ES-I3 (cell line): Measurements from ENCODE around the gene TMEM38B.
"Not testable (repeated sequence)": the region's sequence is repeated elsewhere in the genome, so short reads cannot be mapped to it uniquely, and the experiment has no call there.

Experiments used
- H3K36me3 ChIP-seq: 2 replicates; pipeline ENCODE4 v1.6.1; 2013; ENCODE audit warnings: mild to moderate bottlenecking, low read length, control low read depth, moderate library complexity; ENCODE audit not compliant: insufficient read depth
- H3K4me1 ChIP-seq: 2 replicates; pipeline ENCODE4 v1.6.1; 2013; ENCODE audit warnings: mild to moderate bottlenecking, control low read depth, low read length; ENCODE audit not compliant: insufficient read depth
- H3K9ac ChIP-seq: 2 replicates; pipeline ENCODE4 v1.6.1; 2013; ENCODE audit warnings: low read depth, mild to moderate bottlenecking, low read length, moderate library complexity
- H3K9me3 ChIP-seq: 2 replicates; pipeline ENCODE4 v1.6.1; 2013; ENCODE audit warnings: mild to moderate bottlenecking, low read length, moderate library complexity; ENCODE audit not compliant: control insufficient read depth, insufficient read depth

The TMEM38B gene

DNA sequence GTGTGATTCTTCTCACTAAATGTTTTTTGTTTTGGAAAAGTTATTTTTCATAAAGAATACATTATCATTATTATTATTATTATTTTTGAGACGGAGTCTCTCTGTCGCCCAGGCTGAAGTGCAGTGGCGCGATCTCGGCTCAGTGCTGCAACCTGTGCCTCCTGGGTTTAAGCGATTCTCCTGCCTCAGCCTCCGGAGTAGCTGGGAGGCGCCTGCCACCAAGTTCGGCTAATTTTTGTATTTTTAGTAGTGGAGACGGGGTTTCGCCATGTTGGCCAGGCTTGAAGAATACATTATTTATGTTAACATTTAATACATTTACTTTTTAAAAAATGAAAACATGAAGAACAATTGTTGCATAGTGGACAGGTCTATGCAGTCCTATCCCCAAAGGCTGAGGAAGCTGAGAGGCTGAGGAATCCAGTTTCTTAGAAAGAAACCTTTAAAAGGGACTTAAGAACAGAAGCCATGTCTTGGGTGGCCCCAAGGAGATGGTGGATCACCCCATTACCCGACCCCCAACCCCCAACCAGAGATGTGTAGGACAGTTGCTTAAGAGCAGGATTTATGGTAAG, 2.0 kb downstream of the TMEM38B start:
- Histone ChIP-seq H3K9me3 (no peaks in the 10 kb centered on the region), H3K36me3 (no peaks in the 10 kb centered on the region), H3K4me1 (no peaks in the 10 kb centered on the region), H3K9ac (no peak overlapping the region)

DNA sequence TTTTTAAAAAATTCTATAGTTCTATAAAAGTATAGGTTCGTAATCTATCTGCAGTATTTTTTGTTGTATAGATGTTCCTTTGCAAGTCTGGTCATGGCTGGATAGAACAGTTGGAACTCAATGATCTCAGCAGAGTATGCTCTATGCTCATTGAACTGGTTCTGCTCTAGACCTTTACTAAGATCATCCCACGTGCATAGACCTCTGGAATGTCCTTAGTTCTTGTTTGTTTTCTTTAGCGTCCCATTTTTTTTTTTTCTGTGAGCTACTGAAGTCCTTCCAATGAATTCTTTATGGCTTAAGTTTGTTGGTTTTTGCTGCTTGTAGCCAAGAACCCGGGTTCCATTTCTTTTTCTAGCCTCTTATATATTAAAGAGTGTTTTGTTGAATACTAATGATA, 3.5 kb downstream of the TMEM38B start:
- Histone ChIP-seq H3K4me1 (no peaks in the 10 kb centered on the region), H3K9ac (no peak overlapping the region), H3K9me3 (no peaks in the 10 kb centered on the region), H3K36me3 (no peaks in the 10 kb centered on the region)

DNA sequence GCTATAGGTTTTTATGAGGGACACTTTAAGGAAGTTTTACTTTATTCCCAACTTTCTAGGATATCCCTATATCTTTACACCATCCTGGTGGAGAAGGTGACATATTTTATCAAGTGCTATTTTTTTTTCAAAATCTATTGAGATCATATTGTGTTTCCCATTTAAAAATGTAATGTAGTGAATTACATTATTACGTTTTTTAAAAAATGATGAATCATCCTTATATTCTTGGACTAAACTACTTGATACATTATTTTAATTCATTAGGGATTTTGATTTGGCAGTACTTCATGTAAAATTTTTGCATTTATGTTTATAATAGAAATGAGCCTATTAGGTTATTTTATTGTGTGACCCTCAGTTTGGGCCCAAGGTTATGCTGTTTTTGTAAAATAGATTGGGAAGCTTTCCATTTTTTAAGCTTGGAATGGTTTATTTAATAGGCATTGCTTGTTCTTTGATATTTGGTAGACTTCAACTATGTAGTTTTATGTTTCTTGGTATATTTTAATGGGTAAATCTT, 4.1 kb downstream of the TMEM38B start:
- Histone ChIP-seq H3K36me3 (no peaks in the 10 kb centered on the region), H3K4me1 (no peaks in the 10 kb centered on the region)

DNA sequence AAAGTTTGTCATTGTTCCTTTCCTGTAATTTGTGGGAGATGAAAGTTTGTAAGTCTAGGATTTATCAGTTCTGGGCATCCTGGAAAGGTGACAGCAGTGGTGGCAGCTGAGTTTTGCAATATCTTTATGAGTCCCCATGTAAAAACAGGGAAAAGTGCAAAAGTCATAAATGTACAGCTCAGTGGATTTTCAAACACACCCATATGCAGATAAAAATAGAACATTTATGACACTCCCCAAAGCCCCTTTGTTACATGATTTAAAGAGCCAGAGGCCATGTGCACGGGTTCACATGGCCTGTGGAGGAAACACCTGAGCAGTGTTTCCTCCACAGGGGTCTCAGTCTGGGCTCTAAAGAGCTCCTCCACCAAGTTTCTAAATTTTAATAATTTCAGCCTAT, 6.3 kb downstream of the TMEM38B start:
- no peaks in the 10 kb centered on the region for H3K36me3 ChIP-seq
- no peak overlapping the region for H3K9ac ChIP-seq
- no peaks in the 10 kb centered on the region for H3K4me1 ChIP-seq
- no peaks in the 10 kb centered on the region for H3K9me3 ChIP-seq

More for the DNA sequence above, 4.1 kb downstream of the TMEM38B start:
- no peaks in the 10 kb centered on the region for H3K9me3 ChIP-seq
- no peak overlapping the region for H3K9ac ChIP-seq

DNA sequence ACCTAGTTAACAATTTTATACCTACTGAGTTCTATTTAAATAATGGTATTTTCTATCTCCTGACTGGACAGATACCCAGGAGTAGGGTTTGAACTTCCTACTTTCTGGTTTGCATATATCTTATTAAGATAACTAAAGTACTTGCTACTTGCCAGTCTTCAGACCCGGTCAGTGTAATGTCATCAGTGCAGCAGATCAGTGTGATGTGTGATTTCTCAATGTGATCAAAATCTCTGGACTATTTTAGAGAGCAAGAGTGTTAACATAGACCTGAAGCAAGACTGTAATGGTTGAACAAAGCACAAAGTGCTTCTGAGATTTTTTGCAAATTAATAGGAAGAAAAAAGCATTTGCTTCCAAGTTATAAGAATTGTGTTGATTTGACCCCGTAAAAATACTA, 6.8 kb downstream of the TMEM38B start:
- Histone ChIP-seq H3K9me3 (no peaks in the 10 kb centered on the region), H3K4me1 (no peaks in the 10 kb centered on the region), H3K9ac (no peak overlapping the region)

DNA sequence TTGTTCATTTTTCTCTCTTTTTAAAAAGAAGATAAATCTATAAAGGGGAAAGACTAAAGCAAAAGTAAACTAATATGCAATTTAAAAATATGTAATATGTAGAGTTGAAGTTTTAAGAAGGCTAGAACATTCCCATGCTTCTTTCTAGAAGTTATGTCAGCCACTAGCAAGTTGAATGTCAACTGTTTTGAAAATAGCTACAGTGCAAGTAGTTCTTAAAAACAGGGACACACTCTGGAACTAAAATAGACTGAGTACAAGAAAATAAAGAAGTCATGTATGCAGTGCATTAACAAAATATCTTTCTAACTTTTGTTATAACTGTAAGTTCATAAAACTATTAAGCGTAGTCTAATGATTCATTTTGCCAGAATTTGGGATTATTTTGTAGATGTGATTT, 7.9 kb downstream of the TMEM38B start:
- Histone ChIP-seq H3K4me1 (no peaks in the 10 kb centered on the region), H3K36me3 (no peaks in the 10 kb centered on the region)

More for the DNA sequence above, 6.8 kb downstream of the TMEM38B start:
- H3K36me3 ChIP-seq, result no peaks in the 10 kb centered on the region

DNA sequence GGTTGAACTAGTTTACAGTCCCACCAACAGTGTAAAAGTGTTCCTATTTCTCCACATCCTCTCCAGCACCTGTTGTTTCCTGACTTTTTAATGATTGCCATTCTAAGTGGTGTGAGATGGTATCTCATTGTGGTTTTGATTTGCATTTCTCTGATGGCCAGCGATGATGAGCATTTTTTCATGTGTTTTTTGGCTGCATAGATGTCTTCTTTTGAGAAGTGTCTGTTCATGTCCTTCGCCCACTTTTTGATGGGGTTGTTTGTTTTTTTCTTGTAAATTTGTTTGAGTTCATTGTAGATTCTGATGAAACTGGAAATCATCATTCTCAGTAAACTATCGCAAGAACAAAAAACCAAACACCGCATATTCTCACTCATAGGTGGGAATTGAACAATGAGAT, 9.3 kb downstream of the TMEM38B start:
- H3K9me3 ChIP-seq, H3K4me1 ChIP-seq, H3K9ac ChIP-seq, H3K36me3 ChIP-seq: not testable (repeated sequence)

More for the DNA sequence above, 7.9 kb downstream of the TMEM38B start:
- no peaks in the 10 kb centered on the region for H3K9me3 ChIP-seq
- no peak overlapping the region for H3K9ac ChIP-seq

DNA sequence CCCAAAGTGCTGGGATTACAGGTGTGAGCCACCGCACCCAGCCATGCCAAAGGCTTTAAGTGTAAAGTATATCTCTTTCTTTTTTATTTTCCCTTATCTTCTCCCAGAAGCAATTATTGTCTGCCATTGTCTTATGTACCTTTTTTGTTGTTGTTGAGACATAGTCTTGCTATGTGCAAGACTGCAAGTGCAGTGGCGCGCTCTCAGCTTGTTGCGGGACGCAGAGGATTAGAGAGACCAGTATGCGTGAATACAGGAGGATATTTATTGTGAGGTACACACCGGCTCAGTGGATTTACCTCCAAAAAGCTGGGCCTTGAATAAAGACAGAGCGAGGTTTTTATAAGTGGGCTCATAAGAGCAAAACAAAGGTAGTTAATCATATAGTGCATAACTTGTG, 11.8 kb downstream of the TMEM38B start:
- H3K9me3 ChIP-seq, result no peaks in the 10 kb centered on the region
- H3K9ac ChIP-seq, result no peak overlapping the region
- no peaks in the 10 kb centered on the region for H3K36me3 ChIP-seq
- H3K4me1 ChIP-seq, result no peaks in the 10 kb centered on the region

DNA sequence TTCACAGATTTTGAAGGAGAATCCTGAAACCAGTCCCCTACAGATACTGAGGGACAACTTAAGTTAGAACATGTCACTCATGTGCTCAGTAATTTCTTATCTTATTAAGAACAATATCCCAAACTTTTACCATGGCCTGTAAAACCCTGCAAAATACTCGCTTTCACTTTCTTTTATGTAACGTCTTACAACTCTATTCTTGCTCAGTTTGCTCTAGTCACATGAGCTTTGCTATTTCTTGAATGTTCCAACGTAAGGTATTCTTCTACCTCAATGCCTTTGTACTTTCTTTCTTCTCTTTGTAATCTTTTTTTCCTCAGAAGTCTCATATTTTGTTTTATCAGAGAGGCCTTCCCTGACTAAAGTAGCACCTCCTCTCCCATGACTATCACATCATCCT, 14.1 kb downstream of the TMEM38B start:
- Histone ChIP-seq H3K9ac (no peak overlapping the region), H3K4me1 (no peaks in the 10 kb centered on the region), H3K9me3 (no peaks in the 10 kb centered on the region), H3K36me3 (no peaks in the 10 kb centered on the region)

DNA sequence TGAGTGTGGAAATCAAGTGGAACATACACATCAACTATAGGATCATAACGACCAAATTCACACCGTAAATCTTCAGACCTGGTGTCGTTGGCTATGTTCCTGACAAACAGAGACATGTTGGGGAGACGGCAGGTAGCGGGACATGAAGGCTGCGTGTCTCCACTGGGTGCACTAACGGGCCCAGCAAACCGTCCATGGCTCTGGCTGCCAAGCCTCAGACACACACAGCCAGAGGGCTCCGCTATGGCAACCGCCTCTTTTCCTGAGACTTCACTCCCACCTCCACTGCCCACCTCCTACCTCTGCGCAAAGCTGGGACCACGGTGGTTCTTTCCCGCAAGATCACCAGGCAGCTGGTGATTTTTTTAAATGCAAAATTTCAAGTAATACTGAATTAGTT, 16.3 kb downstream of the TMEM38B start:
- Histone ChIP-seq H3K9ac (no peak overlapping the region), H3K36me3 (no peaks in the 10 kb centered on the region), H3K4me1 (no peaks in the 10 kb centered on the region), H3K9me3 (no peaks in the 10 kb centered on the region)

DNA sequence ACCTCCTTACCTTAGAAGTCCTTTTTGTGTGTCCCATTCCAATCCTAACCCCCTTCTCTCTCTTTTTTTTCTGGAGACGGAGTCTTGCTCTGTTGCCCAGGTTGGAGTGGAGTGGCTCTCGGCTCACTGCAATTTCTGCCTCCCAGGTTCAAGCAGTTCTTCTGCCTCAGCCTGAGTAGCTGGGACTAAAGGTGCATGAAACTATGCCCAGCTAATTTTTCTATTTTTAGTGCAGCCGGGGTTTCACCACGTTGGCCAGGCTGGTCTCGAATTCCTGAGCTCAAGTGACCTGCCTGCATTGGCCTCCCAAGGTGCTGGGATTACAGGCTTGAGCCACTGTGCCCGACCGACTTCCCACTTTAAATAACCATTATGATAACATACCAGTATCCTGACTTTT, 17.5 kb downstream of the TMEM38B start:
- H3K9me3 ChIP-seq, result no peaks in the 10 kb centered on the region
- H3K4me1 ChIP-seq, result no peaks in the 10 kb centered on the region
- H3K36me3 ChIP-seq, result no peaks in the 10 kb centered on the region

DNA sequence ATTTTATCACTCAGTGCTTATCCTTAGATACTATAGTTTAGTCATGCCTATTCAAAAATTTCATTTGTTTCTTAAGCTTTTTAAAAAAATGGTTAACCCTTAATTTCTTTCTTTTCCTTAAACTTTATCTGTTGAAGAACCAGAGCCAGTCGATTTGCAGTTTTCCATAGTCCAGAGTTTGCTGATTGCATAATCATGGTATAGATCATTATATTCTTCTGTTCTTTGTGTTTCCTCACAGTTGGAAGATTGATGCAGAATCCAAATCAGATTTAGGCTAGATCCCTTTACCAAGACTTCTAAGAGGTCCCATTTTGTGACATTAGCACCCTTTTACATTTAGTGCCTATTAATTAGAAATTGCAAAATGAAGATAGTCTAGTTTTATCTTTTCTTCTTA, 18.0 kb downstream of the TMEM38B start:
- Histone ChIP-seq H3K4me1 (no peaks in the 10 kb centered on the region), H3K9ac (no peak overlapping the region), H3K9me3 (no peaks in the 10 kb centered on the region), H3K36me3 (no peaks in the 10 kb centered on the region)

More for the DNA sequence above, 17.5 kb downstream of the TMEM38B start:
- no peak overlapping the region for H3K9ac ChIP-seq

DNA sequence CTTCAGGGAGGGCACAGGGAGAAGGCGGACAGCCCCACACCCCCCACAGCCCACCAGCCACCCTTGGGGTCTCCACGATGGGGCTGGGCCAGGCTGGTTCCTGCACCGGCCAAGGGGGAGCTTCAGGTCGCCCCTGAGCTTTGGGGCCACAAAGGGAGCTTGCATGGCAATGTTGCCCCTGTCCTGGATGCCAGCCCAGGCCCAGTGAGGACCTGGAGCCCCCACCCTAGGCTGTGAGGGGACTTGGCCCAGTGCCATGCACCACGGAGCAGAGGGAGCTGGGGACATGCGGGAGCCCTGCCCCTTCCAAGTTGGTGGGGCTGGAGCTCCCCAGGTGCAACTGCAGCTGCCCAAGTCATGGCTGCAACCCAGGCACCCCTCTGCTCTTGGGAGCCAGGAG, 18.4 kb downstream of the TMEM38B start:
- H3K4me1 ChIP-seq, result no peaks in the 10 kb centered on the region
- no peaks in the 10 kb centered on the region for H3K9me3 ChIP-seq
- H3K36me3 ChIP-seq, result no peaks in the 10 kb centered on the region
- H3K9ac ChIP-seq, result no peak overlapping the region

DNA sequence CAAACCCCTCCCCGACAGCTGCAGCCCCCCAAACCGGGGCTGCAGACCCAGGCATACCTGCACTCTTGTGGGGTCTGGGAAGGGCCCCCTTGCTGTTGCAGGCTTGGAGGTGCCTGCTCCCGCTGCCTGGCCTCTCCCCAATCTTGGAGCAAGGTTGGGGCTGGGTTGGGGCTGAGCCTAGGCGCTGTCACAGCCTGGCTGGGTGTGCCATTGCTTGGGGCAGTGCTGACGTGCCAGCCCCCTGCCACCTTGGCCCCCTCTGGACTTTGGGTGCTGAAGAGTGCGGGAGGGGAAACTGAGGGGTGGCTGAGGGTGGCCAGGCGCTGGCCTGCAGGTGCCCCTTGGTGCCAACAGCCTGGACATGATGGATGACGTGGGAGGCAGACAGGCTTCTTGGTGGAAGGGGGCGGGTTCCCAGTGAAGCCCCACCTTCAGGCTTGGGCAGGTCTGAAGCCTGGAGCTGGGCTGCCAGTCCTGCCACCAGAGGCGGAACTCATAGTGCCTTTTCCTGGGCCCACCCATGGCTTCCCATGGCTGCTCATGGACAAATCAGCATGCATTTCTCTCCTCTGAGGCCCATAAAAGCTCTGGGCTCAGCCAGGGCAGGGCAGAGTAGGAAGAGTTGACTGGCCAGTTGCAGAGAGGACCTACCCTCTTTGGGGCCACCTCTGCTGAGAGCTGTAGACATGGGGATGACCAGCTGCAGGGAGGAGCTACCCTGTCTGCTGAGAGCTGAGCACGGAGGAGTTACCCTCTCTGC, 19.1 kb downstream of the TMEM38B start:
- no peaks in the 10 kb centered on the region for H3K4me1 ChIP-seq
- no peaks in the 10 kb centered on the region for H3K36me3 ChIP-seq
- H3K9me3 ChIP-seq, result no peaks in the 10 kb centered on the region
- H3K9ac ChIP-seq, result no peak overlapping the region

DNA sequence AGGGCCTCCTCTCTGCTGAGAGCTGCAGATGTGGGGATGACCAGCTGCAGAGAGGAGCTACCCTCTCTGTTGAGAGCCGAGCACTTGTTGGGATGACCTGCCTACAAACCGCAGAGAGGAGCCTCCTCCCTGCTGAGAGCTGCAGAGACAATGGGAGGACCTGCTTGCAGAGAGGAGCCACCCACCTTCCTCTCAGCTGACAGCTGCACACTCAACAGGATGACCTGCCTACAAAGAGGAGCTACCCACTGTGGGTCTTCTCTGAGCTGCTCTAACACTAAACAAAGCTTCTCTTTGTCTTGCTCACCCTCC, 19.6 kb downstream of the TMEM38B start:
- Histone ChIP-seq H3K4me1 (no peaks in the 10 kb centered on the region), H3K9ac (no peak overlapping the region), H3K9me3 (no peaks in the 10 kb centered on the region), H3K36me3 (no peaks in the 10 kb centered on the region)
